OCI-LY3 (cell line): ENCODE data around the gene R3HCC1L.

Experiments used
- CTCF ChIP-seq: fragments of 200-600, 300-600 bp; sonication (generic); IDR thresholded peaks from 2 replicates; pipeline ENCODE4 v1.5.1; 2014; ENCODE audit warnings: antibody characterized with exemption, low read length, low read depth
- EZH2phosphoT487 ChIP-seq: fragments of 200-600 bp; shearing (Covaris generic); IDR thresholded peaks from 2 replicates; pipeline ENCODE4 v1.6.1; 2018; ENCODE audit warnings: antibody characterized with exemption, mixed run types, low read depth

- TF ChIP-seq CTCF (no peak), EZH2phosphoT487 (no peak)
These were observed 138.2 kb downstream of the R3HCC1L start for GRCh38 chr10:98272656-98273055.
